Measurements from ENCODE around the gene RBFA.

RBFA gene

GRCh38 chr18:80029690-80030089, 4.5 kb upstream of the RBFA start:
- no peak for DNase-seq (ENCODE audit: low read depth in 1 of 2, low spot score in 1 of 2)

- peak; percentile 46 to 58 for DNase-seq (ENCODE audit: low read depth in 1 of 2, low spot score in 1 of 2)
These were observed 810 bp upstream of the RBFA start for GRCh38 chr18:80033181-80034067.

DNA sequence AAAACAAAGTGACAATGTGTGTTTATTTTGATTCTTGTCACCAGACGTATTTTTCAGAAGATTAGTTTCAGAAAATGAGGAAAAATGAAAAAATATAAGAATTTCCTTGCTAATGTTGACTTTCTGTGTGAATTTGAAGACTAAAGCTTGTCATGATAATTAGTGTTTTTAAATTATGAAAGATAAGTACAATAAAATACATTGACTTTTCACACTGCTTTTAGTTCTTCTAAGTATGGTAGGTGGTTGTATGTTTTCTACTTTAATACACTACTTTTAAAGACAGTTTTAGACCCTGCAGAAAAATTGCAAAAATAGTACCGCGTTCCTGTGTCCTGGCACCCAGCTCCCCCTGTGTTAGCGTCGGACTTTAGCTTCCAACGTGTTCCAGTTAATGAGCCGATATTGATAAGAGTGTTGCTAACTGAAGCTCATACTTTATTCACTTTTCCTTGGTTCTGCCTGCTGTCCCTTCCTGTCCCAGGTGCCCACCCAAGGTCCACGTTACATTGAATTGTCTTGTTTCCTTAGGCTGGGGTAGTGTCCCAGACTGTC, 695 bp downstream of the RBFA start:
- DNase-seq (ENCODE audit: low read depth in 1 of 2, low spot score in 1 of 2): no peak

DNA sequence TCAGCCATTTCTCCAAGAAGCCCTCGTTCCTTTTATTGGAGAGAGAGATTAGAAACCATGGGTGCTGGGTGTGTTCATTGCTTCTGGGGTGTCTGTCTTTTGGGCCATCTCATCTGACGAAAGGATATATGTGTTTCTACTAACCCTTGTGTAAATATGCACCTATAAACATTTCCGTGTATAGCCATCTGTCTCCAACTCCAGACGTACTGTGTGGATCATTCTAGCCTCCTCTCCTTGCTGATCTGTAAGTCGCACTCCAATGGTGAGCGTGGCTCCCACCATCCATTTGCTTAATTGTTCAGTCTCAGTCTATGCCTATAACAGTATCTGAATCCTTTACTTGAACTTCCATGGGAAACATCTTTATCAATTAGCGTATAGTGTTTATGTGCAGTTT, 1.8 kb downstream of the RBFA start:
- no peak for DNase-seq (ENCODE audit: low read depth in 1 of 2, low spot score in 1 of 2)

DNA sequence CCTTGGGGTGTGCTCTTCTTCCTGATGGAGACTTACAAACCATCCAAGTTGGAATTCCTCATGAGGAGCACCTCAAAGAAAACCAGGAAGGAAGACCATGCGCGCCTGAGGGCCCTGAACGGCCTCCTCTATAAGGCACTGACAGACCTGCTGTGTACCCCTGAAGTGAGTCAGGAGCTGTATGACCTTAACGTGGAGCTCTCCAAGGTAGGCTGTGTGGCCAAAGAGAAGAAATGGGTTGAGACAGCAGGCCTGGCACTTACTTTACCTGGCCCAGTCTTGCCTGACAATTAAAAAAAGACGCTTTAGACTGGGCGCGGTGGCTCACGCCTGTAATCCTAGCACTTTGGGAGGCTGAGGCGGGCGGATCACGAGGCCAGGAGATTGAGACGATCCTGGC, 3.1 kb downstream of the RBFA start:
- DNase-seq (ENCODE audit: low read depth in 1 of 2, low spot score in 1 of 2): no peak

- no peak for DNase-seq (ENCODE audit: low read depth in 1 of 2, low spot score in 1 of 2)
These were observed 3.8 kb downstream of the RBFA start for GRCh38 chr18:80037869-80038630.

DNA sequence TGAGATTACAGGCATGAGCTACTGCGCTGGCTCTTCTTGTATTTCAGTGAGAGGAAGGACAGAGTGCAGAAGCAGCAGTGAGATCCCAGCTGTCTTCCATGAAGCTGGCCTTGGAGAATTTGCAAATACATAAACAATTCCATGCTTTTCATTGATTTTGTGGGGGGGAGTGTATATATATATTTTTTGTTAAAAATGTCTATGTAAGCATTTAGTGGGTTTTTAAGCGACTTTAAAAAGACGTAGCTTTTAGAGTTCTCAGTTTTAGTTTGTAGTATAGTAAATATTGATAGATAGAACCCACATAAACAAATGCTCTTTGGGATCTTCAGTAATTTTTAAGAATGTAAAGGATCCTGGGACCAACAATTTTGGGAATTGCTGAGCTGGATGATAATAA, 6.3 kb downstream of the RBFA start:
- no peak for DNase-seq (ENCODE audit: low read depth in 1 of 2, low spot score in 1 of 2)

- no peak for DNase-seq (ENCODE audit: low read depth in 1 of 2, low spot score in 1 of 2)
These were observed 7.2 kb downstream of the RBFA start for GRCh38 chr18:80041424-80041823.

GRCh38 chr18:80042785-80043184, 8.6 kb downstream of the RBFA start:
- no peak for DNase-seq (ENCODE audit: low read depth in 1 of 2, low spot score in 1 of 2)

DNA sequence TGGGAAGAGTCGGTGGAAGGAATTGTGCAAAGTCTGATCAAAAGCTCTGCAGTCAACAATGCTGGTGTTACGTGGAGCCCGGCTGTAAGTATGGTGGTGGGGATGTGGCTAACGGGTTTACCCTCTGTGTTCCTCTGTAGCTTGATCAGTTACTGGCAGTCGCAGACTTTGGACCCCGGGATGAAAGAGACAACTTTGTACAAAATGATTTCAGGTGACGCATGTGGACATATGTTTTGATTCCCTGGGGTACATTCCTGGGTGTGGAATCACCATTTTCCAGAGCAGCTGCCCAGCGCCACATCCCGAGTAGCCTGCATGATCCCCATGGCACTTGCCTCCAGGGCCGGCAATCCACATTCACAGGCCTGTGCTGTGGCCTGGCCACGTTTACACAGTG, 9.8 kb downstream of the RBFA start:
- no peak for DNase-seq (ENCODE audit: low read depth in 1 of 2, low spot score in 1 of 2)

GRCh38 chr18:80046011-80046410, 11.8 kb downstream of the RBFA start:
- DNase-seq (ENCODE audit: low read depth in 1 of 2, low spot score in 1 of 2): no peak

DNA sequence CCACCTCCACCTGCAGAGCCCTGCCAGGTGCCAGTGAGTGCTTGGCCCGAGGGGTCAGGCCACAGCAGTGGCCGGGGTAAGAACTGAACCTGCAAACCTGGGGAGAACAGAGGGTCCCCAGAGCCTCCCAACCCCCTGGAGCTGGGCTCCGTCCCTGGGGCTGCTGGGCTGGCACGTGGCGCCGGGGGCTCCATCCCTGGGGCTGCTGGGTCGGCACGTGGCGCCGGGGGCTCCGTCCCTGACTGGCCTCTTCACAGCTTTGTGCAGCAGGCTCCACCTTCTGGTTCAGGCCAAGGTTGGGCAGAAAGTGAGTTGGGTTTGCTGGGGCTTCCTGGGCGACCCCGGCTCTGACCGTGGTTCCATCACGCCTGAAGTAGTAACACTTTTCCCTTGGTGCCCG, 12.2 kb downstream of the RBFA start:
- DNase-seq (ENCODE audit: low read depth in 1 of 2, low spot score in 1 of 2): no peak

GRCh38 chr18:80046961-80047541, 12.8 kb downstream of the RBFA start:
- no peak for DNase-seq (ENCODE audit: low read depth in 1 of 2, low spot score in 1 of 2)

DNA sequence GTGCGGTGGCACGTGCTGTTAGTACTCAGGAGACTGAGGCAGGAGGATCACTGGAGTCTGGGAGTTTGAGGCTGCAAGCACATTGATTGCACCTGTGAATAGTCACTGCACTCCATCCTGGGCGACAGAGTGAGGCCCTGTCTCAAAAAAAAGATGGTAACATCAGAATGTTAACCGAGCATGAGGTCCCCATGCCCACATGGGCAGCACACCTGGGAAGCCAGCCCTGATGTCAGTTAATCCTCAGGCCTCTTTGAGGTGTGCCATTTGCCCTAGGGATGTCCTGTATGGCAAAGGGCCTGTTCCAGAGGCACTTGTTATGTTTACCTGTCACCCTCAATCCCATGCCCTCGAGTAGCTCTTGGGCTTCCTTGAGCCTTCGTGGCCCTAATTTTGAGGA, 16.6 kb downstream of the RBFA start:
- no peak for DNase-seq (ENCODE audit: low read depth in 1 of 2, low spot score in 1 of 2)

DNA sequence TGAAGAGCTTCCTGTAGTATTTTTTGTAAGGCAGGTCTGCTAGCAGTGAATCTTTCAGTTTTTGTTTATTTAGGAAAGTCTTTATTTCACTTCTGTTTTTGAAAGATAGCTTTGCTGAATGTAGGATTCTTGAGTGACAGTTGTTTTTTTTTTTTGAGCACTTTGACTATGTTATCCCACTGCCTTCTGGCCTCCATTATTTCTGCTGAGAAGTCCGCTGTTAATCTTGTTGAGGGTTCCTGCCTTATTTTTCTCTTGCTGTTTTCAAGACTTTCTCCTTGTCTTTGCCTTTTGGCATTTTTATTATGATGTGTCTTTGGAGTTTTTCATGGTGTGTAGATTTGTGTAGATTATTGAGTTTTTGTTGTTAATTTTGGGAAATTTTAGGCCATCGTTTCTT, 21.9 kb downstream of the RBFA start:
- no peak for DNase-seq (ENCODE audit: low read depth in 1 of 2, low spot score in 1 of 2)

DNA sequence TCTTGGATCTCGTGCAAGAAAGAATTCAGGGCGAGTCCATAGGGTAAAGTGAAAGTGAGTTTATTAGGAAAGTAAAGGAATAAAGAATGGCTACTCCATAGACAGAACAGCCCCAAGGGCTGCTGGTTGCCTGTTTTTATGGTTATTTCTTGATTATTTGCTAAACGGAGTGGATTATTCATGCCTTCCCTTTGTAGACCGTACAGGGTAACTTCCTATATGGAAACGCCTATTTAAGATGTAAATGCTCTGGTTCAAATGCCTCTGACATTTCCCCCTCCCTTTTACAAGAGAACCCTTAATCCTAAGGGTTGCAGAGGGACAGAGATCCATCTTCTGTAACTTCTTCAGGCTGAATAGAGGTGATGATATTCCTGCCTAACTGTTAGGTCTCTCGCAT, 25.7 kb downstream of the RBFA start:
- DNase-seq (ENCODE audit: low read depth in 1 of 2, low spot score in 1 of 2): no peak

GRCh38 chr18:80065705-80066104, 31.5 kb downstream of the RBFA start:
- no peak for DNase-seq (ENCODE audit: low read depth in 1 of 2, low spot score in 1 of 2)

DNA sequence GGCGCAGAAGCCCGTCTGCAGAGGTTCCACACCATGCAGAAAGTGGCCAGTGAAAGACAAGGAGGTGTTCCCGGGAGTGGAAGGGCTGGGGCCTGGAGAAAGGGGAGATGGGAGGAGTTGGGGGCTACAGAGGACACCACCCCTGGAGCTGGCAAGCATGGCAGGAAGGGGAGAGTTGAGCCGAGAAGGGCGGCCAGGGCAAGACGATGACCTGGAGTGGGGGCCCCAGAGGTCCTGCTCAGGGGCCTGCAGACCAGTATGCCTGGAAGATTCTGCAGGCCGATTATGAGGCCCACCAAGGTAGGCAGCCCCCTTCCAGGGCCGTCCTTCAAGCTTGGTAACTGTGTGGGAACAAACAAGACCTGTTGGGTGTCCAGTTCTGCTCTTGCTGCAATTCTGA, 33.1 kb downstream of the RBFA start:
- no peak for DNase-seq (ENCODE audit: low read depth in 1 of 2, low spot score in 1 of 2)

DNA sequence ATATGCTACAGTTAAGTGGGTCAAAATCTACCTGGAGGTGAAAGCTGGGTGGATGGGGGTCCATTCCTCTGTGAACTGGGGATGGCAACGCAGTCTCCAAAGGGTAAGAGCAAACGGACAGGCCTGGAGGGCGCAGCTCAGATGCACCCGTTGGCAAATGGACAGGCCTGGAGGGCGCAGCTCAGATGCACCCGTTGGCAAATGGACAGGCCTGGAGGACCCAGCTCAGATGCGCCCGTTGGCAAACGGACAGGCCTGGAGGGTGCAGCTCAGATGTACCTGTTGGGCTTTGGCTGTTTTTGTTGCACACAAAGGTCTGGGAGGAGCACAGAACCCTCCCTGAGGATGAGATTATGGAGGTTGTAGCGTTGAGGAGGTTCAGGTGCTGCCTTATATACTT, 33.7 kb downstream of the RBFA start:
- no peak for DNase-seq (ENCODE audit: low read depth in 1 of 2, low spot score in 1 of 2)

GRCh38 chr18:80068571-80069272, 34.5 kb downstream of the RBFA start:
- no peak for DNase-seq (ENCODE audit: low read depth in 1 of 2, low spot score in 1 of 2)

DNA sequence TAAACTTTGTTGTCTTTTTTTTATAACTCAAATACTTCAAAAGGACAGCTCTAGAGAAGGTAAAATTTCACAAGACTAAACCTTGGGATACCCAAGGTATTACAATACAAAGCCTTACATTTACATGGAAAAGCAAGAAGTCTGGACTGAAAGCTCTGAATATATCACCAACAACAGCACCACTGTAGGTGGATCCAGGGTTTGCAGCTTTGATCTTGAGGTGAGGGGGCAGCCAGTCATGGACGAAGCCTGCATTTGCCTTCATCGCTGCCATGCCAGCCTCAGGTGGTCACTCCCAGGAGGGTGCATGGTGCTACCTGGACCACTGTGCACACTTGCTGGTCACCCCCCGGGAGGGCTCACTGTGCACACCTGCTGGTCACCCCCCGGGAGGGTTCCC, 36.6 kb downstream of the RBFA start:
- no peak for DNase-seq (ENCODE audit: low read depth in 1 of 2, low spot score in 1 of 2)
